ENCODE measurements around the gene ALAS1. TPM values are rescaled to one million over a fixed set of nuclear protein-coding genes. Genes with fewer than 3 reads are reported as not detected.
A peak's percentile ranks its signal among the peaks of the same experiment; 100 is the strongest.
"Not testable (repeated sequence)": the region's sequence is repeated elsewhere in the genome, so short reads cannot be mapped to it uniquely, and the experiment has no call there.

Gene ALAS1
- 10 to 100 TPM; 57.7 to 60.8 TPM for total RNA-seq

DNA sequence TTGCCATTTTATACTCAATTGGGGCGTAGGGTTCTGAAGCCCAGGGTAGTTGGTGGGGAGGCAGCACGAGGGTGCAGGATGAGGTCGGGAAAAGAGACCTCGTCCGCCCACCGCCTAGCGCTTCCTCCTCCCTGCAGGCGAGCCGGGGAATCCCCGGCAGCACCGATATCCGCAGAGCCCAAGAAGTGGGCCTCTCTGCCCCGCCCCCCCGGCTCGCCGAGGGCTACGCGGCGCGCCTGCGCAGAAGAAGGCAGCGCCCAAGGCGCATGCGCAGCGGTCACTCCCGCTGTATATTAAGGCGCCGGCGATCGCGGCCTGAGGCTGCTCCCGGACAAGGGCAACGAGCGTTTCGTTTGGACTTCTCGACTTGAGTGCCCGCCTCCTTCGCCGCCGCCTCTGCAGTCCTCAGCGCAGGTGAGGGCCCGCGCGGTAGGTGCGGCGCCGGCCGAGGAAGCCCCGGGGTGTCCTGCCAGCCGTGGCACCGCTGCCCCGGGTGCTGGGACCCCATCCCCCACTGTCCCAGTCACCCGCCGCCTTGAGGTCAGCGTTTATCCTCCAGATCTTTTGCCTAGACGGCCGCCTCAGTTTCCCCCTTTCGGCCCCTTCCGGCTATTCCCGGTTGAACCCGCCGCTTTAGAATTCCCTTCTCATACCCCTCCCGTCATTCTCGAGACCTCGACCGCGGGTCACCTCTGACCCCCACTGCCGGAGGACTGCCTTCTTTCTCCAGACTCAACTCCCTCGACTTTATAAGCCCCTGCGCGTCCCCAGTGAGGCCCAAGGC lies at the start of gene ALAS1:
Gene ALAS1, plus strand, starts transcription at position 319 of the 784 bp plus-strand sequence. CDS start 1,082 bp downstream, outside the sequence.
- ATAC-seq, result peak; percentile 96
- no peaks in the 10 kb centered on the region for H3K27me3 Mint-ChIP-seq (ENCODE audit: low read depth)
- peaks cover 39% of the 10 kb centered on the region for H3K36me3 Mint-ChIP-seq (ENCODE audit: low read depth)
- DNase-seq, result peak; percentile 95
- H3K4me1 Mint-ChIP-seq (ENCODE audit: low read depth), result peaks cover 57% of the 10 kb centered on the region
- peak within 1 kb of the TSS; percentile 90 for H3K27ac Mint-ChIP-seq
- H3K9me3 Mint-ChIP-seq (ENCODE audit: insufficient read depth), result no peaks in the 10 kb centered on the region
- CTCF ChIA-PET, result interaction anchor here (0.6 to 1.5 kb wide), 4 partner anchors 22 to 256 kb away, joined by 3 to 8 read pairs (median 4); partner anchors contain the start of gene RRP9
- POLR2A ChIA-PET, result interaction anchor here (1.2 kb wide), 1 partner anchor 20 kb away, joined by 3 read pairs; no protein-coding TSS in a partner anchor
- peak within 1 kb of the TSS; percentile 94 for H3K4me3 Mint-ChIP-seq

DNA sequence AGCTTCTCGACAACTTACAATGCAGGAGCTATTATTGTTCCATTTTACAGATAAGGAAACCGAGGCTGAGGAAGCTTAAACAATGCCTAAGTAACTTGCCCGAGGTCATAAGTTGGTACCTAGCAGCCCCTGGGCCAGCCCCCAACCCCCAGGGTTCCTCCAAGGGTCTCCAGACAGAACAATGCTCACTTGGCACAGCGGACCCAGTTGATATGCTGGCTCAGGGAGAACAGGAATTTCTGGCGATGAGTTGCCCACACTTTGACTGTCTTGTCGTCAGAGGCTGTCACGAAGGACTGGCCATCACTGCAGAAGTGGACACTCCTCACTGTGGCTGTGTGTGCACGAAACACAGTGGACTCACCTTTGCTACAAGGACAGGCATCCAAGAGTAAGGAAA lies 48.9 kb upstream of the ALAS1 start:
- Mint-ChIP-seq H3K4me1 (ENCODE audit: low read depth) (peaks cover 24% of the 10 kb centered on the region), H3K27me3 (ENCODE audit: low read depth) (no peaks in the 10 kb centered on the region), H3K27ac (no peak overlapping the region), H3K4me3 (no peak overlapping the region), H3K9me3 (ENCODE audit: insufficient read depth) (no peaks in the 10 kb centered on the region), H3K36me3 (ENCODE audit: low read depth) (peaks cover 33% of the 10 kb centered on the region)
- POLR2A ChIA-PET, result no interaction called here
- ATAC-seq (no peak), DNase-seq (no peak)
- CTCF ChIA-PET, result interaction anchor here (1.9 kb wide), 1 partner anchor 147 kb away, joined by 11 read pairs; no protein-coding TSS in a partner anchor

DNA sequence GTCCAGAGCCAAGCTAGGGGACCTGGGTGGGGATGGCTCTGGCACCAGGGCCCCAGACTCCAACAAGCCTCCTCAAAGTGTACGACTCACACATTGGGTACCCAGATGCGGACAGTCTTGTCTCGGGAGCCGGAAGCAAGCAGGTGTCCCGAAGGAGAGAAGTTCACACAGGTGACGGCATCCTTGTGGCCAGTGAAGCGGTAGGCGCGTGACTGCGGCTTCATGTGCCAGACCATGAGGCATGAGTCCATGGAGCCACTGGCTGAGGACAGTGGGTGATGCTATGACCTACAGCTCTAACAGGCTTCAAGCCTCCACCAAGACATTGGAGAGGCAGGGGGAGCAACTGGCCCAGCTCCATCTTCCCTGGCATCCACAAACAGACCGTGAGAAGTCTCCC lies 48.2 kb upstream of the ALAS1 start:
- no peaks in the 10 kb centered on the region for H3K27me3 Mint-ChIP-seq (ENCODE audit: low read depth)
- CTCF ChIA-PET, result interaction anchor here (1.0 kb wide), 1 partner anchor 149 kb away, joined by 4 read pairs; no protein-coding TSS in a partner anchor

DNA sequence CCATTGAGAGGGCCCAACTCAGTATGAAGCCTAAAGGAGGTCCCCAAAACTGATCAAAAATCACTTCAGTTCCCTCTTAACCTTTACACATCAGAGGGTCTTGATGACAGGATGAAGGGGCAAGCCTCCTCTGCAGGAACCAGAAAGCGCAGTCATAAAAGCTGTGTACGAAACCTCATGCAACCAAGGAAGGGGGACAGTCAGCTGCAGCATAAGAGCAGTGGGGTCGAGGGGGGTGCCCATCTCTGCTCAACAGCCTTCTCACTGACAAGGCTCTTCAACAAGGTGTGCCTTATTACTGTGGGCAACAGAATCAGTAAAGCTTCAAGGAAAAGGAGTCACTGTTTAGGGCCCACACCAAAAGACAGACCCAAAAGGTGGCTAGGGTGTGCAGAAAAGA lies 47.6 kb upstream of the ALAS1 start:
- CTCF ChIA-PET, result interaction anchor here (1.0 kb wide), 1 partner anchor 149 kb away, joined by 4 read pairs; no protein-coding TSS in a partner anchor
- Mint-ChIP-seq H3K9me3 (ENCODE audit: insufficient read depth) (no peaks in the 10 kb centered on the region), H3K27ac (no peak overlapping the region), H3K4me1 (ENCODE audit: low read depth) (peaks cover 23% of the 10 kb centered on the region), H3K36me3 (ENCODE audit: low read depth) (peaks cover 21% of the 10 kb centered on the region), H3K27me3 (ENCODE audit: low read depth) (no peaks in the 10 kb centered on the region), H3K4me3 (no peak overlapping the region)
- ATAC-seq (no peak), DNase-seq (no peak)
- POLR2A ChIA-PET, result no interaction called here

More for the DNA sequence above, 48.2 kb upstream of the ALAS1 start:
- H3K36me3 Mint-ChIP-seq (ENCODE audit: low read depth), result peaks cover 26% of the 10 kb centered on the region
- POLR2A ChIA-PET, result no interaction called here
- DNase-seq (no peak), ATAC-seq (no peak)
- H3K9me3 Mint-ChIP-seq (ENCODE audit: insufficient read depth), result no peaks in the 10 kb centered on the region
- H3K4me1 Mint-ChIP-seq (ENCODE audit: low read depth), result peaks cover 18% of the 10 kb centered on the region
- no peak overlapping the region for H3K4me3 Mint-ChIP-seq
- no peak overlapping the region for H3K27ac Mint-ChIP-seq

DNA sequence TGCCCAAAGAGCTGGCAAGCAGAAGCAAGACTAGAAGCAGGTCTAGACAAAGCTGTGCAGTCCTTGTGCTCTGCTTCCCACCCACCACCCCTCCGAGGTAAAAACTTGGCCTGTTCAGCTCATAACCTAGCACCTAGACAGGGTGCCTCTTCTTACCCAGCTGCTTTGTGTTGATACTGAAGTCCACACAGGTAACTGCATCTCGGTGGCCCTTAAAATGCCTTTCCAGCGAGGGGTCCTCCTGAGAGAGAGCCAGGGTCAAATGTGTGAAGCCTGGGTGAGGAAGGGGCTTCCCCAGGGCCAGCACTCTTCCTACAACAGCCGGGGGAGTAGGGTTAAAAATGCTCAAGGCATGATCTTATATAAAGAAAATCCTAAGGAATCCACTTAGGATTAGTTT lies 47.1 kb upstream of the ALAS1 start:
- H3K36me3 Mint-ChIP-seq (ENCODE audit: low read depth), result peaks cover 20% of the 10 kb centered on the region
- H3K27ac Mint-ChIP-seq, result no peak overlapping the region
- DNase-seq (no peak), ATAC-seq (no peak)
- no peaks in the 10 kb centered on the region for H3K27me3 Mint-ChIP-seq (ENCODE audit: low read depth)
- H3K9me3 Mint-ChIP-seq (ENCODE audit: insufficient read depth), result no peaks in the 10 kb centered on the region
- ChIA-PET CTCF (interaction anchor here (1.0 kb wide), 1 partner anchor 150 kb away, joined by 4 read pairs; no protein-coding TSS in a partner anchor), POLR2A (no interaction called here)
- H3K4me3 Mint-ChIP-seq, result no peak overlapping the region
- peaks cover 27% of the 10 kb centered on the region for H3K4me1 Mint-ChIP-seq (ENCODE audit: low read depth)

DNA sequence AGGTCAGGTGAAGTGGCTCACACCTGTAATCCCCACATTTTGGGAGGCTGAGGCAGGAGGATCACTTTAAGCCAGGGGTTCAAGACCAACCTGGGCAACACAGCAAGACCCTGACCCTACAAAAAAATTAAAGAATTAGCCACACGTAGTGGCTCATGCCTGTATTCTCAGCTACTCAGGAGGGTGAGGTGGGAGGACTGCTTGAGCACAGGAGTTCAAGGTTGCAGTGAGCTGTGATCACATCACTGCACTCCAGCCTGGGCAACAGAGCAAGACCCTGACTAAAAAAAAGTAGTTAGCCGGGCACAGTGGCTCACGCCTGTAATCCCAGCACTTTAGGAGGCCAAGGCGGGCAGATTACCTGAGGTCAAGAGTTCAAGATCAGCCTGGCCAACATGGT lies 46.0 kb upstream of the ALAS1 start:
- H3K27ac Mint-ChIP-seq; H3K9me3 Mint-ChIP-seq (ENCODE audit: insufficient read depth); H3K27me3 Mint-ChIP-seq (ENCODE audit: low read depth); ATAC-seq; H3K4me3 Mint-ChIP-seq; DNase-seq: not testable (repeated sequence)
- Mint-ChIP-seq H3K36me3 (ENCODE audit: low read depth) (peaks cover 11% of the 10 kb centered on the region), H3K4me1 (ENCODE audit: low read depth) (peaks cover 28% of the 10 kb centered on the region)
- ChIA-PET CTCF (interaction anchor here (1.7 kb wide), 1 partner anchor 150 kb away, joined by 3 read pairs; no protein-coding TSS in a partner anchor), POLR2A (interaction anchor here (0.6 kb wide), 2 partner anchors 10 to 156 kb away, joined by 3 to 4 read pairs; partner anchors contain the start of gene RPL29)

DNA sequence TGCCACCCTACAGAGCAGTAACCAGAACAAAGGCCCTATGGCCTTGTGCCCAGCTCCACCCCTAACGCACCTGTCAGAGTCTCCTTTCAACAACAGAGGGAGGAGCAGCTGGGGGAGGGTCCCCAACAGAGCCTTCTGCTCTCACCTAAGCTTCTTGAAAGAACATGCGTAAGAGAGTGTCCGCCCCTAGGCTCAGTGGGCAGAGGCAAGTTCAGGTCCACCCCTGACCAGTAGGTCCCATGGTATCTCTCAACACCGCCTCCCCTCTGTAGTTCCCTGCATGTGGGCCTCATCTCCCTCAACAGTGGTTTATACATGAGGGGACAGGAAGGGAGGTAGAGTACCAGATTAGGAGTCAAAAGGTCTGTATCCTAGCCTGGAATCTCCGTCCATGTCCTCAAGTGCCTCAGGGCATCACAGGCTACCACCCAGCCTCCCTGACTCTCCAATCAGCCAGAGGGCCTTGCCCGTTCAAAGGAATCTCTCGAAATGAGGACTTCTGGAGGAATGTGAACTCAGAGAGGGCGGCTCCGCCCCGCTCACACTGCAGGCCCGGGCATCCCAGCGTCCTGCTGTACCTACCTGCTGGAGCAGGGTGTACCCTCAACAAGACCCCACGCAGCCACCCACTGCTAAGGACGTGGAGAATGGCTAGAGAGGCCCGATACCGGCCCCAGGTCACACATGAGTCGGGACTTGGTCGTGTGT lies 44.4 kb upstream of the ALAS1 start:
- POLR2A ChIA-PET, result interaction anchor here (1.2 to 2.9 kb wide), 3 partner anchors 67 to 158 kb away, joined by 3 to 11 read pairs (median 9); partner anchors contain the start of genes DUSP7 and RPL29
- Mint-ChIP-seq H3K36me3 (ENCODE audit: low read depth) (peaks cover 9% of the 10 kb centered on the region), H3K27me3 (ENCODE audit: low read depth) (no peaks in the 10 kb centered on the region), H3K4me1 (ENCODE audit: low read depth) (peaks cover 28% of the 10 kb centered on the region), H3K4me3 (peak overlapping the region; percentile 88), H3K27ac (peak overlapping the region; percentile 96), H3K9me3 (ENCODE audit: insufficient read depth) (no peaks in the 10 kb centered on the region)
- ATAC-seq (peak; percentile 0), DNase-seq (peak; percentile 35)
- CTCF ChIA-PET, result interaction anchor here (1.1 to 1.6 kb wide), 8 partner anchors 7 to 186 kb away, joined by 3 to 10 read pairs (median 4); partner anchors contain the start of gene DUSP7

DNA sequence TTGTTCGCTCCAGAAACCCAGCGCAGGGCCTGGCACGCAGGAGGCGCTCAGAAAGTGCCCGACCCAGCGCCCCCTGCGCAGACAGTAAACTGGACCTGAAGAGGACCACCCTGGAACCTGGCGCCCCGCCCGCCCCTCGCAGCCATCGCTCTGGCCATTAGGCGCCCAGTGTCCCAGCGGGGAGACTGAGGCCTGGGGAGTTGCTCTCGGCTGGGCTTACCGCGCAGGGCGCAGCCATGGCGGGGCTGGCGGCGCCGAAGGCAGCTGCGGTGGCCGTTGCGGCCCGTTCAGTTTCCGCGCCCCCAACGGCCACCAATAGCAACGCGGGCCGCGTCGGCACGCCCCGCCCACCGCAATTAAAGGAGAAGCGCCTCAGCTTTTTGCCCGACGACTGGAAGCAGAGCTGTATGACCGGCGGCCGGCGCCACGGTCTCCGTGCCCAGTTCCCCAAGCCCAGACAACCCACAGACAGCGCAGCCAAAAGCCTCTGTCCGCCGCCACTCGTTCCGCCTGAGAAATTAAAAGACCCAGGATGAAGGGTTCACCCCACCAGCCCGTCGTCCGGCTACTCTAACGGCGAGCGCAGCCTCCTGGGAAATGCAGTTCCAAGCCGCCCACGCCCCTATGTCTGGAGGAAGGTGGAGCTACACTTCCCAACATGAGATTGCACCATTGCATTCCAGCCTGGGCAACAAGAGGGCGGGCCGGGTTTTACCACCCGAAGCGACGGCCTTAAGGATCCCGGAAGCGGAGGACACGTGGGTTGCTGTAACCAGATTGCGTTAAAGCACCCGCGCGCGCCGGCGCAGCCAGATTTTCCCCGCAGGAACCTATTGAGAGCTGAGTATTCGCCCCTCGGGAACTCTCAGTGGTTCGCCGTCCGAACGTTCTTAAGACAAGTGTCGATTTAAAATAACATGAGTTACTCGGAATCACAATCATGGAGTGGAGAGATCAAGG lies 43.5 kb upstream of the ALAS1 start, which contains the start of gene POC1A:
Gene POC1A, minus strand, starts transcription at position 289 of the 960 bp plus-strand sequence. Its CDS starts 51 bp downstream, at position 238.
- Mint-ChIP-seq H3K4me3 (peak within 1 kb of the TSS; percentile 88), H3K27me3 (ENCODE audit: low read depth) (no peaks in the 10 kb centered on the region), H3K36me3 (ENCODE audit: low read depth) (peaks cover 2% of the 10 kb centered on the region), H3K4me1 (ENCODE audit: low read depth) (peaks cover 28% of the 10 kb centered on the region), H3K9me3 (ENCODE audit: insufficient read depth) (no peaks in the 10 kb centered on the region), H3K27ac (peak within 1 kb of the TSS; percentile 96)
- ChIA-PET CTCF (interaction anchor here (0.6 to 1.6 kb wide), 18 partner anchors 8 to 185 kb away, joined by 3 to 10 read pairs (median 4); partner anchors contain the start of genes ABHD14B, ACY1 and DUSP7), POLR2A (interaction anchor here (0.5 to 2.9 kb wide), 5 partner anchors 10 to 159 kb away, joined by 3 to 11 read pairs (median 3); partner anchors contain the start of genes DUSP7 and RPL29)
- ATAC-seq (peak; percentile 90), DNase-seq (peak; percentile 93)

DNA sequence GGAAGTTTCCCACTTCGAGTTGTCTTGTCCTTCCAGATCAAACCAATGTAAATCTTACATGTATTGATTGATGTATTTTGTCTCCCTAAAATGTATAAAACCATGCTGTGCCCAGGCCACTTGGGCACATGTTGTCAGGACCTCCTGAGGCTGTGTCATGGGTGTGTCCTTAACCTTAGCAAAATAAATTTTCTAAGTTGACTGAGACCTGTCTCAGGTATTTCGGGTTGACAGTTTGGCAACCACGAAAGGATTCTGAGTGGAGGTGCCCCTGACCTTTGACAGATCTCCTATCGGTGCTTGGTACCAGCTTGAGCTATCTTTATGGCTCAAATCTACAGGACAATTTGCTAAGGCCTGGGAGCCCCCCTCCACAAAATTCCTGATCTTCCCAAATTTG lies 42.0 kb upstream of the ALAS1 start:
- no peak overlapping the region for H3K27ac Mint-ChIP-seq
- DNase-seq (no peak), ATAC-seq (no peak)
- peaks cover 28% of the 10 kb centered on the region for H3K4me1 Mint-ChIP-seq (ENCODE audit: low read depth)
- CTCF ChIA-PET, result interaction anchor here (0.8 to 1.0 kb wide), 2 partner anchors 15 to 155 kb away, joined by 3 read pairs; no protein-coding TSS in a partner anchor
- POLR2A ChIA-PET, result interaction anchor here (2.9 kb wide), 1 partner anchor 99 kb away, joined by 11 read pairs; the partner anchor contains the start of gene DUSP7
- no peaks in the 10 kb centered on the region for H3K36me3 Mint-ChIP-seq (ENCODE audit: low read depth)
- H3K27me3 Mint-ChIP-seq (ENCODE audit: low read depth), result no peaks in the 10 kb centered on the region
- peak overlapping the region; percentile 38 for H3K4me3 Mint-ChIP-seq
- no peaks in the 10 kb centered on the region for H3K9me3 Mint-ChIP-seq (ENCODE audit: insufficient read depth)

DNA sequence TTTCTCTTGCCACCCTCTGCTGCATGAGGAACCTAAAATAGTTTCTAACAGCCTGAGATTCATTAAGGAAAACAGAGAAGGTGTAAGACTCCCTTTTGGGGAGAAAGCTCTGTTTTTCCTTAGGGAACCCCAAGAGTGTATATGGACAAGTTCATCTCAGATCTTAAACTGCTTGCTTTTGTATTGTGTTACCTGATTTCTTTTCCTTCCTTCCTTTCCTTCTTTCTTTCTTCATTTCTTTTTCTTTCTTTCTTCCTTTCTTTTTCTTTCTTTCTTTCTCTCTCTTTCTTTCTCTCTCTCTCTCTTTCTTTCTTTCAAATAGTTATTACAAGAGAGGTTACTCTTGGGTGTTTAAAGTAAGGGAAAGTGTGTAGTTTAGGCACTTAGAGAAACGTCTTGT lies 38.5 kb upstream of the ALAS1 start:
- H3K36me3 Mint-ChIP-seq (ENCODE audit: low read depth), result no peaks in the 10 kb centered on the region
- no peak overlapping the region for H3K4me3 Mint-ChIP-seq
- no peaks in the 10 kb centered on the region for H3K9me3 Mint-ChIP-seq (ENCODE audit: insufficient read depth)
- ATAC-seq (no peak), DNase-seq (no peak)
- peaks cover 12% of the 10 kb centered on the region for H3K4me1 Mint-ChIP-seq (ENCODE audit: low read depth)
- no peaks in the 10 kb centered on the region for H3K27me3 Mint-ChIP-seq (ENCODE audit: low read depth)
- ChIA-PET CTCF (no interaction called here), POLR2A (no interaction called here)
- no peak overlapping the region for H3K27ac Mint-ChIP-seq
